Endothelial cell of umbilical vein (primary cell): Measurements from ENCODE around the gene PTPRK. TPM values are rescaled to one million over a fixed set of nuclear protein-coding genes. Genes with fewer than 3 reads are reported as not detected.

Experiments used
- BruUV-seq: library from RNA; stranded (reverse); fragments of 400-500 nt; replicated peaks from 2 replicates; lab custom pipeline; 2021; lab: Mats Ljungman, UMichigan
- CTCF ChIA-PET: fragments of 300-600, 350-600 bp; sonication (Branson Sonifier 250); formaldehyde crosslinking; loops from one replicate; lab custom pipeline; 2021; ENCODE audit warnings: antibody characterized with exemption, inconsistent platforms; lab: Charles Lee
- POLR2A ChIA-PET: fragments of 300-600, 350-600 bp; sonication (Branson Sonifier 250); formaldehyde crosslinking; loops from one replicate; lab custom pipeline; 2021; ENCODE audit warnings: antibody characterized with exemption, inconsistent platforms; lab: Charles Lee
- DNase-seq: peaks from one replicate; pipeline ENCODE4 v3.0.0-alpha.2; 2011; ENCODE audit warnings: low read depth, low spot score
- FAIRE-seq: peaks from 2 replicates; lab custom pipeline; 2011; peaks lifted over from hg19 to GRCh38; lab: Jason Lieb, UNC
- H2AFZ ChIP-seq: 2 replicates; pipeline ENCODE4 v1.6.0; 2012; ENCODE audit warnings: low read depth, low read length, control low read depth, inconsistent platforms
- H3K27ac ChIP-seq: 2 replicates; pipeline ENCODE4 v1.5.1; 2011; ENCODE audit warnings: low read depth, mild to moderate bottlenecking, control low read depth, low read length, moderate library complexity; ENCODE audit not compliant: insufficient read depth
- H3K27me3 ChIP-seq, 2 experiments: 2 replicates each; pipeline versions ENCODE4 v1.6.0 to v1.6.1; 2011; ENCODE audit warnings: low read length in 2 of 2, mixed read lengths in 1 of 2; ENCODE audit not compliant: control insufficient read depth in 2 of 2, insufficient read depth in 2 of 2
- H3K36me3 ChIP-seq, 2 experiments: 2 replicates in 1 of 2; 3 replicates in 1 of 2; pipeline ENCODE4 v1.5.1; 2011; ENCODE audit warnings: low read length in 2 of 2, mild to moderate bottlenecking in 1 of 2, moderate library complexity in 1 of 2; ENCODE audit not compliant: control insufficient read depth in 2 of 2, insufficient read depth in 2 of 2; ENCODE audit errors: extremely low read depth in 1 of 2
- H3K4me1 ChIP-seq: 3 replicates; pipeline ENCODE4 v1.5.1; 2011; ENCODE audit warnings: mild to moderate bottlenecking, low read length; ENCODE audit not compliant: control insufficient read depth, insufficient read depth; ENCODE audit errors: extremely low read depth
- H3K4me2 ChIP-seq: 2 replicates; pipeline ENCODE4 v1.6.1; 2011; ENCODE audit warnings: low read length, control low read depth, mixed read lengths; ENCODE audit not compliant: insufficient read depth
- H3K4me3 ChIP-seq, 3 experiments: fragments of 200-600 bp in 1 of 3; sonication (generic), shearing (Covaris generic) in 1 of 3; replicated peaks in 1 of 3; 2 replicates each; pipeline ENCODE4 v1.5.1; 2011 to 2016; ENCODE audit warnings: control low read depth in 3 of 3, low read length in 3 of 3, mild to moderate bottlenecking in 2 of 3, inconsistent platforms in 1 of 3, low read depth in 1 of 3, moderate library complexity in 1 of 3; ENCODE audit not compliant: insufficient read depth in 1 of 3
- H3K79me2 ChIP-seq: 2 replicates; pipeline ENCODE4 v1.6.0; 2012; ENCODE audit warnings: low read length, inconsistent platforms; ENCODE audit not compliant: control insufficient read depth, insufficient read depth
- H3K9ac ChIP-seq: replicated peaks from 2 replicates; pipeline ENCODE3; 2011; ENCODE audit warnings: low read length, control low read depth; ENCODE audit not compliant: insufficient read depth; ENCODE audit errors: extremely low read depth
- H3K9me1 ChIP-seq: replicated peaks from 3 replicates; pipeline ENCODE4 v1.6.0; 2011; ENCODE audit warnings: mild to moderate bottlenecking, low read length; ENCODE audit not compliant: control insufficient read depth, insufficient read depth; ENCODE audit errors: extremely low read depth
- H3K9me3 ChIP-seq: replicated peaks from 2 replicates; pipeline ENCODE4 v1.5.1; 2012; ENCODE audit warnings: low read length, inconsistent platforms; ENCODE audit not compliant: control insufficient read depth, insufficient read depth
- H4K20me1 ChIP-seq: replicated peaks from 2 replicates; pipeline ENCODE3; 2011; ENCODE audit warnings: mild to moderate bottlenecking, low read length; ENCODE audit not compliant: control insufficient read depth, insufficient read depth; ENCODE audit errors: extremely low read depth
- EZH2 ChIP-seq: IDR thresholded peaks from 2 replicates; pipeline ENCODE4 v1.6.1; 2012; ENCODE audit warnings: borderline replicate concordance, low read depth, mild to moderate bottlenecking, moderate library complexity, low read length, inconsistent platforms; ENCODE audit not compliant: severe bottlenecking
- FOS ChIP-seq: IDR thresholded peaks from 2 replicates; pipeline ENCODE4 v1.6.1; 2011; ENCODE audit warnings: mild to moderate bottlenecking, low read length, moderate library complexity, borderline replicate concordance; ENCODE audit not compliant: insufficient read depth
- GATA2 ChIP-seq: IDR thresholded peaks from 2 replicates; pipeline ENCODE4 v1.7.0; 2011; ENCODE audit warnings: low read depth, mild to moderate bottlenecking, moderate library complexity, mixed read lengths, low read length; ENCODE audit not compliant: insufficient read length, insufficient read depth
- JUN ChIP-seq: IDR thresholded peaks from 2 replicates; pipeline ENCODE4 v1.6.1; 2011; ENCODE audit warnings: borderline replicate concordance, low read depth; ENCODE audit not compliant: insufficient read length, insufficient read depth
- MYC ChIP-seq: IDR thresholded peaks from one replicate; pipeline ENCODE4 v1.6.1; 2011; ENCODE audit warnings: mild to moderate bottlenecking, low read depth, low read length
- POLR2A ChIP-seq: IDR thresholded peaks from 2 replicates; pipeline ENCODE4 v1.6.1; 2012; ENCODE audit warnings: low read depth, mild to moderate bottlenecking, control low read depth, low read length
- POLR2AphosphoS5 ChIP-seq: IDR thresholded peaks from 2 replicates; pipeline ENCODE4 v1.6.1; 2012; ENCODE audit warnings: low read depth, mild to moderate bottlenecking, control low read depth, low read length, moderate library complexity; ENCODE audit not compliant: insufficient read depth
- dilution Hi-C: fragments of 300-500 bp; cut with MboI; formaldehyde crosslinking; loops from one replicate; pipeline ENCODE4 v1.15.0; 2019; ENCODE audit warnings: low sequenced_read_pairs; ENCODE audit not compliant: extremely low pct_ligation_motif_present
- intact Hi-C: fragments of 100-400 bp; cut with micrococcal nuclease; formaldehyde crosslinking; loops from one replicate; pipeline ENCODE4 v1.10.0; 2022
- polyA plus RNA-seq, 4 experiments: library from polyadenylated mRNA; depleted of rRNA in 3 of 4; stranded (reverse) in 3 of 4; unstranded in 1 of 4; fragments of >200 nt; gene quantifications; 2 replicates each; pipeline versions ENCODE4 v1.2.1 to v1.2.3, GENCODE V29; 2011 to 2012; ENCODE audit warnings: missing spikeins in 1 of 4
- total RNA-seq: library from RNA; stranded (reverse); gene quantifications from 2 replicates; pipeline ENCODE4 v1.2.3, GENCODE V29; 2021
- TF ChIP-seq, protein P1 (sequence below), 2 donors: IDR thresholded peaks; 1 replicate in 1 of 2; 2 replicates in 1 of 2; pipeline ENCODE4 v1.5.1; 2011; ENCODE audit warnings: low read length in 2 of 2, mild to moderate bottlenecking in 2 of 2, moderate library complexity in 2 of 2, control low read depth in 1 of 2, inconsistent platforms in 1 of 2, low read depth in 1 of 2; ENCODE audit not compliant: insufficient read depth in 1 of 2; ENCODE audit errors: extremely low read depth in 1 of 2
- TF ChIP-seq, protein P2 (sequence below): IDR thresholded peaks from 2 replicates; pipeline ENCODE4 v1.6.1; 2011; ENCODE audit not compliant: insufficient read depth, insufficient read length

Gene PTPRK
- total and polyA plus RNA-seq, 2 donors (not counting 3 experiments of a cell fraction or from before 2014, with no cell fraction given), result 15.2 to 74.0 TPM

- no peak overlapping the region for H3K4me2 ChIP-seq
- DNase-seq, result no peak
- ChIA-PET CTCF (no interaction called here), POLR2A (no interaction called here)
- H4K20me1 ChIP-seq, result peaks cover 3% of the 10 kb centered on the region
- no peak for FAIRE-seq
- BruUV-seq, result no TSS peak
- H3K79me2 ChIP-seq, result peaks cover 4% of the 10 kb centered on the region
- no peaks in the 10 kb centered on the region for H3K9me1 ChIP-seq
- no peak overlapping the region for H2AFZ ChIP-seq
- H3K27me3 ChIP-seq, result no peaks in the 10 kb centered on the region
- dilution Hi-C loops (no loop called here), intact Hi-C loops (no loop called here)
- H3K4me1 ChIP-seq, result peaks cover 14% of the 10 kb centered on the region
- H3K9me3 ChIP-seq, result no peaks in the 10 kb centered on the region
- no peak overlapping the region for H3K4me3 ChIP-seq
- TF ChIP-seq EZH2, result no peak
- no peaks in the 10 kb centered on the region for H3K36me3 ChIP-seq
- H3K9ac ChIP-seq, result no peak overlapping the region
- H3K27ac ChIP-seq, result no peak overlapping the region
Measured at GRCh38 chr6:128244751-128245405, 275.5 kb downstream of the PTPRK start.

- no peaks in the 10 kb centered on the region for H3K36me3 ChIP-seq
- H3K9me1 ChIP-seq, result no peaks in the 10 kb centered on the region
- FAIRE-seq (no peak), DNase-seq (no peak)
- H4K20me1 ChIP-seq, result peaks cover 3% of the 10 kb centered on the region
- H3K9me3 ChIP-seq, result no peaks in the 10 kb centered on the region
- no peak overlapping the region for H3K27ac ChIP-seq
- peaks cover 2% of the 10 kb centered on the region for H3K79me2 ChIP-seq
- H3K9ac ChIP-seq, result no peak overlapping the region
- no peak overlapping the region for H3K4me2 ChIP-seq
- CTCF ChIA-PET, result interaction anchor here (0.8 to 1.5 kb wide), 6 partner anchors 11 to 387 kb away, joined by 3 to 6 read pairs (median 4); partner anchors contain the start of gene PTPRK
- H3K27me3 ChIP-seq, result no peaks in the 10 kb centered on the region
- dilution Hi-C loops (no loop called here), intact Hi-C loops (no loop called here)
- TF ChIP-seq POLR2A (no peak), FOS (no peak), POLR2AphosphoS5 (no peak), MYC (no peak), EZH2 (no peak), GATA2 (no peak), JUN (no peak)
- TF ChIP-seq, protein P1, sequence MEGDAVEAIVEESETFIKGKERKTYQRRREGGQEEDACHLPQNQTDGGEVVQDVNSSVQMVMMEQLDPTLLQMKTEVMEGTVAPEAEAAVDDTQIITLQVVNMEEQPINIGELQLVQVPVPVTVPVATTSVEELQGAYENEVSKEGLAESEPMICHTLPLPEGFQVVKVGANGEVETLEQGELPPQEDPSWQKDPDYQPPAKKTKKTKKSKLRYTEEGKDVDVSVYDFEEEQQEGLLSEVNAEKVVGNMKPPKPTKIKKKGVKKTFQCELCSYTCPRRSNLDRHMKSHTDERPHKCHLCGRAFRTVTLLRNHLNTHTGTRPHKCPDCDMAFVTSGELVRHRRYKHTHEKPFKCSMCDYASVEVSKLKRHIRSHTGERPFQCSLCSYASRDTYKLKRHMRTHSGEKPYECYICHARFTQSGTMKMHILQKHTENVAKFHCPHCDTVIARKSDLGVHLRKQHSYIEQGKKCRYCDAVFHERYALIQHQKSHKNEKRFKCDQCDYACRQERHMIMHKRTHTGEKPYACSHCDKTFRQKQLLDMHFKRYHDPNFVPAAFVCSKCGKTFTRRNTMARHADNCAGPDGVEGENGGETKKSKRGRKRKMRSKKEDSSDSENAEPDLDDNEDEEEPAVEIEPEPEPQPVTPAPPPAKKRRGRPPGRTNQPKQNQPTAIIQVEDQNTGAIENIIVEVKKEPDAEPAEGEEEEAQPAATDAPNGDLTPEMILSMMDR (IDR thresholded peaks at IDR 0.05; ENCODE audit: extremely low read depth in 1 of 2, insufficient read depth in 1 of 2, low read depth in 1 of 2, low read length in 2 of 2), result no peak
- TF ChIP-seq, protein P2, sequence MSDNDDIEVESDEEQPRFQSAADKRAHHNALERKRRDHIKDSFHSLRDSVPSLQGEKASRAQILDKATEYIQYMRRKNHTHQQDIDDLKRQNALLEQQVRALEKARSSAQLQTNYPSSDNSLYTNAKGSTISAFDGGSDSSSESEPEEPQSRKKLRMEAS, result no peak
- H2AFZ ChIP-seq, result no peak overlapping the region
- POLR2A ChIA-PET, result no interaction called here
- peaks cover 18% of the 10 kb centered on the region for H3K4me1 ChIP-seq
- H3K4me3 ChIP-seq, result no peak overlapping the region
- BruUV-seq, result no TSS peak
Measured at GRCh38 chr6:128242765-128243403, 277.5 kb downstream of the PTPRK start.
